Dedifferentiated amniotic fluid mesenchymal stem cell (primary cell): ENCODE results near the gene CLEC18A.
"Not testable (repeated sequence)": the region's sequence is repeated elsewhere in the genome, so short reads cannot be mapped to it uniquely, and the experiment has no call there.

ENCODE experiments used
- DNase-seq: peaks from one replicate; pipeline ENCODE4 v3.0.0-alpha.2; 2016; ENCODE audit errors: extremely low spot score

The CLEC18A gene

DNA sequence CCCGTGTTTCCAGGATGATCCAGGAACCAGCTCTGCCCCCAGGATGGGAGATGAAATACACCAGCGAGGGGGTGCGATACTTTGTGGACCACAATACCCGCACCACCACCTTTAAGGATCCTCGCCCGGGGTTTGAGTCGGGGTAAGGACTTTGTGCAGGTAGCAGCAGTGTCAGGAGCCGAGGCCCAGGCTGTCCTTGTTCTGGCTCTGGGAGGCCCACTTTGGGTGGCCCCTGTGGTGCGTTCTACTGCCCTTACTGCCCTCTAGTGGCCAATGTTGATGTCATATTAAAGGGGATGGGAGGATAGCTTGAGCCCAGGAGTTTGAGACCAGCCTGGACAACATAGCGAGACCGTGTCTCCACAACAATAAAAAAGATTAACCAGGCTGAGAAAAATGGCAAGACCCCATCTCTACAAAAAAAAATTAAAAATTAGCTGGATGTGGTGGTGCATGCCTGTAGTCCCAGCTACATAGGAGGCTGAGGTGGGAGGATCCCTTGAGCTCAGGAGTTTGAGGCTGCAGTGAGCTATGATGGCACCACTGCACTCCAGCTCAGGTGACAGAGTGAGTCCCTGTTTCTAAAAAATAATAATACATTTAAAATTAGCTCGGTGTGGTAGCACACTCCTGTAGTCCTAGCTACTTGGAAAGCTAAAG, 20.9 kb upstream of the CLEC18A start:
- peak; percentile 62 for DNase-seq

DNA sequence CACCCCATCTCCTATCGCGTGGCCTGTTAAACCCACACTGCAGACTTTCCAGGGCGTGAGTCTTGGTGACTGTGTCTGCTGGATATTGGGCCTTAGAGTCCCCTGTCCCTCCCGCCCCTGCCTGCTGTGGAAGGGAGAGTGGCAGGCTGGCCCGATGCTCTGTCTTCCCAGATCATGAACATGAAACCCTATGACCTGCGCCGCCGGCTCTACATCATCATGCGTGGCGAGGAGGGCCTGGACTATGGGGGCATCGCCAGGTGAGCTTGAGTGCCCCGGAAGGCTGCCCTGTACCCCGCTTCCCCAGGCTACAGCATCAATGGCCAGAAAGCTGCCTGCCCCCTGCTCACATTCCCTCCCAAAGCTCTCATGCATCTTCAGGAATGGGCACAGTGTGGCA, 19.5 kb upstream of the CLEC18A start:
- DNase-seq, result no peak

DNA sequence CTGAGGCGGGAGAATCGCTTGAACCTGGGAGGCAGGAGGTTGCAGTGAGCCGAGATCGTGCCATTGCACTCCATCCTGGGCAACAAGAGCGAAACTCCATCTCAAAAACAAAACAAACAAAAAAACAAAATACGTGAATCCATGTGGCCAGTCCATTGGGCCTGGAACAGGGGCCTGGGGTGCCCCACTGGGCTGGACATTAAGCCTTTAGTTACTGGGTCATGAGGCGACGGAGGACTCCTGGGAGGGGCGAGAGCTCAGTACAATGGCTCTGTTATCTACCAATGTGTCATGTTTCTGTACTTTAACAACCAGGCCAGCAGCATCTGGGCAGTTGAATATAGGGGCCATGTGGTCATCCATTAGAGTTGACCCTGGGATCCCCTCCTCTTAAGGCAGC, 18.9 kb upstream of the CLEC18A start:
- no peak for DNase-seq

DNA sequence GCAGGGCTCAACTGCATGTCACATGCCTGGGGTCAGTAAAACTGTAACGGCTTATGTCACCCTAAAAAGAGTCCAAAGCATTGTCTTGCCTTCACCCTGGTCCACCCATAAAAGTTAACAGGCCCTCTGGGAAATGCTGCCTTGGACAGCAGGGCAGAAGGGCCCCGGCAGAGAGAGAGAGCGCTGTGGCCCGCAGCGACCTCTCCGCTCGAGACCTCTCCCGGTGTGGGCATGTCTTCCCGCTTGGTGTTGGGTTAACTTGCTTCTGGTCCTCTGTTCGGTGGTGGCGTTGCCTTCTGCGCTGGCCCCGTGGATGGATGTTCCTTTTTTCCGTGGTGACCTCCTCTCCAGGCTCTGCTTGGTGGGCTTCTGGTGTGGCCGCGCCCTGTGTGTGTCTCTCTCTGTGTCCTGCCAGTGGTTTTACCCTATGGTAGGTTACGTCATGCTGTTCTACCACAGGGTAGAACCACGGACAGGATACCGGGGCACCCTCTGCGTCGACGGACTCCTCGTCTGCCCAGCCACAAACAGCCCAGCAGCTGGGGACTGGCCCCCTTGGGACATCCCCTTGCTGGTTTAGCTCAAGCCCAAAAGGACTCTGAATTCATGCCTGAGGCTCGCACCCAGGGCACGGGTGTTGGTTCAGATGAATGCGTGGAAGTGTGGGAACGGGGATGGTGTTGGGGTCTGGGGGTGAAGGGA, 18.3 kb upstream of the CLEC18A start:
- no peak for DNase-seq

DNA sequence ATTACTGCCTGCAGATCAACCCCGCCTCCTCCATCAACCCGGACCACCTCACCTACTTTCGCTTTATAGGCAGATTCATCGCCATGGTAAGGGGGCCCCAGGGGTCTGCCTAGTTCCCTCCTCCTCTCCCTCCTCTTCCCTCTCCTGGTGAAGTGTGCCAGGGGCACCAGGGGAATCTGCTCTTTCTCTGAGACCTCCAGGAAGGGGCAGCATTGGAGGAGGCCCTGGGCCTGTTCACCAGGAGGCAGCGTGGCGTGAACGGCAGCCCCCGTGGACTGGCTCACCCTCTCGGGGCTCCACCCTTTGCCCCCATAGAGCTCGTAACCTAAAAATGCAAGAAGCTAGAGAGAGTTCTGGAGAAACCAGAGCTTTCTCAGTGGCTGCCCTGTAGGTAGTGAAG, 17.1 kb upstream of the CLEC18A start:
- DNase-seq, result no peak

DNA sequence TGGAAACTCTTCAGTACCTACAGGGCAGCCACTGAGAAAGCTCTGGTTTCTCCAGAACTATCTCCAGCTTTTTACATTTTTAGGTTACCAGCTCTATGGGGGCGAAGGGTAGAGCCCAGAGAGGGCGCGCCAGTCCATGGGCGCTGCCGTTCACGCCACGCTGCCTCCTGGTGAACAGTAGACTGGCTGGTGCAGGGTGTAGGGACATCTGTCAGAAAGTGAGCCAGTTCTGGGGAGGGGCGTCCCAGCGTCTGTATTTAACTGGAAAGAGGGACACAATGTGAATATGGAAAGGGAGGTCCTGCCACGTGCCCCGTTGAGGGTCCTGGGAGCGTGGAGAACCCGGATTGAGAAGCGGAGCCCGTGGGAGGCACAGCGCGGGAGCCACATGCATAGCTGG, 16.4 kb upstream of the CLEC18A start:
- DNase-seq, result no peak

DNA sequence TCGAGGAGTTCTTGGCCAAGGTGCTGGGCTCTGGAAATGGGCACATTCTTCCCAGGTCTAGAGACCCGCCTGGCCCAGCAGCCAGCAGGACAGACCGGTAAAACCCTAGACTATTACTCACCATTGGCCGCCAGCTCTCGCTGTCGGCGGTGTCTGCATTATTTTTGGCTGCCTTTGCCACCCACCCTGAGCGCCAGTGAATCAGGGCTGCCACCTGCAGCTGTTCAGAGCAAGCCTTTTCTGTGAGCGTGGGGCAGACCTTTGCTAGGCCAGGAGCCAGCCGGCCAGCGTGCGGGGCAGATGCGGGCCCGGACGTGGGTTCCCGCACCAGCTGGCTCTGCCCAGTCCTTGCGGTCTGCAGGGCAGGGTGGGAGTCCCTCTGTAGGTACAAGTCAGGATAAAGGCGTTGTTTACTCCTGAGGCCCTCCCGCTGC, 15.8 kb upstream of the CLEC18A start:
- no peak for DNase-seq

DNA sequence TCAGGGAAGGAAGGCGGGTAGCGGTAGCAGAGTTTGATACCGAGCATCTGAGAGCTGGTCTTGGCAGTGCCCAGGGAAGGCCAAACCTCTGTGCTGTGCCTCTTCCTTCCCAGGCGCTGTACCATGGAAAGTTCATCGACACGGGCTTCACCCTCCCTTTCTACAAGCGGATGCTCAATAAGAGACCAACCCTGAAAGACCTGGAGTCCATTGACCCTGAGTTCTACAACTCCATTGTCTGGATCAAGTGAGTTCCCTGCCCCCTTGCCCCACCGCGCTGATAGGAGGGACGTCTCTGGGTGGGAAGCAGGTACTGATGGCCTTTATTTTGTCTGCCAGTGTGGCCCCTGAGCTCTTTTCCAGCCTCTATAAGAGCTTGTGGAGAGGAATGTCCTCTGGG, 15.4 kb upstream of the CLEC18A start:
- DNase-seq, result no peak

DNA sequence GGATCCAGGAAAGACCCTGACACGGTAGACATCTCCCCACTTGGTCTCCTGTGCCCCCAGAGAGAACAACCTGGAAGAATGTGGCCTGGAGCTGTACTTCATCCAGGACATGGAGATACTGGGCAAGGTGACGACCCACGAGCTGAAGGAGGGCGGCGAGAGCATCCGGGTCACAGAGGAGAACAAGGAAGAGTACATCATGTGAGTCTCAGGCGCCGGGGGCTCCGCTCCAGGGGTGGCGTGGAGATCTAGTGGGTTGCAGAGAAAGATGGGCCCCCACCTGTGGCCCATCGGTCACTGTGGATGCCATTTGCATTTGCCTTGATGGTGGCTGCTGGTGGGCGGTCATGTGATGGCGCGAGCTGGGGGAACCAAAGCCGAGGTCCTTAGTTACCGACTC, 14.9 kb upstream of the CLEC18A start:
- no peak for DNase-seq

DNA sequence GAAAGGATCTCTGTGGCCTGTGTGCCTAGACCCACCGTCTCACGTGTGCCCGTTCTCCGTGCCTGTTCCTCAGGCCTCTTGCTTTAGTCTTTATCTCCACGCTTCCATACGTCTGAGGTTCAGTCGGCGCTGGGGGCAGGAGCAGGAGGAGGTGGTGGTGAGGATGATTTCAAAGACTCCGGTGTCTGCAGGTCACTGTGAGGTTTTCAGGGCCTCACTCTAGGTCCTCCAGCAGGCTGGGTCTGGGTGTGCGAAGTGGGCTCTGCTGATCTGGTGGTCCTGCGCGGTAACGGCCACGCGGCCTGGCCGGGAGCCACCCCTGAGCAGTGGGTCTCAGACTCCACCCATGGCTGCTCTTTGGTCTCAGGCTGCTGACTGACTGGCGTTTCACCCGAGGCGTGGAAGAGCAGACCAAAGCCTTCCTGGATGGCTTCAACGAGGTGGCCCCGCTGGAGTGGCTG, 14.4 kb upstream of the CLEC18A start:
- DNase-seq, result no peak

DNA sequence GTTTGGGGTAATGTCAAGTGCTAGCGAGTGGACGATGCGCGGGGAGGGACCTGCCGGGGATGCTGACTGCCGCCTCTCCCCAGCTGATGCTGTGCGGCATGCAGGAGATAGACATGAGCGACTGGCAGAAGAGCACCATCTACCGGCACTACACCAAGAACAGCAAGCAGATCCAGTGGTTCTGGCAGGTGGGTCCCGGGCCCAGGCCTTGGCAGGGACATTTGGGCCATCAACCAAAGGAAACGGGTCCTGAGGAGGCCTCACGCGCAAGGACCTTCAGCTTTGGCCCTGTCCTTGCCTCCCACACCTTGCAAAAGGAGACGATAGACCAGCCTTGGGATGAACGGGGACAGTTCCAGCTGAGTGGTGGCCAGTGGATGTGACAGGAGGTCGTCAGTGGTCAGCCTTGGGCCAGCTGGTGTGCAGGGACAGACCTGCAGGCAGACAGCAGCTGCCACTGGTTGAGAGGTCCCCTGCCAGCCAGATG, 13.6 kb upstream of the CLEC18A start:
- DNase-seq, result no peak

DNA sequence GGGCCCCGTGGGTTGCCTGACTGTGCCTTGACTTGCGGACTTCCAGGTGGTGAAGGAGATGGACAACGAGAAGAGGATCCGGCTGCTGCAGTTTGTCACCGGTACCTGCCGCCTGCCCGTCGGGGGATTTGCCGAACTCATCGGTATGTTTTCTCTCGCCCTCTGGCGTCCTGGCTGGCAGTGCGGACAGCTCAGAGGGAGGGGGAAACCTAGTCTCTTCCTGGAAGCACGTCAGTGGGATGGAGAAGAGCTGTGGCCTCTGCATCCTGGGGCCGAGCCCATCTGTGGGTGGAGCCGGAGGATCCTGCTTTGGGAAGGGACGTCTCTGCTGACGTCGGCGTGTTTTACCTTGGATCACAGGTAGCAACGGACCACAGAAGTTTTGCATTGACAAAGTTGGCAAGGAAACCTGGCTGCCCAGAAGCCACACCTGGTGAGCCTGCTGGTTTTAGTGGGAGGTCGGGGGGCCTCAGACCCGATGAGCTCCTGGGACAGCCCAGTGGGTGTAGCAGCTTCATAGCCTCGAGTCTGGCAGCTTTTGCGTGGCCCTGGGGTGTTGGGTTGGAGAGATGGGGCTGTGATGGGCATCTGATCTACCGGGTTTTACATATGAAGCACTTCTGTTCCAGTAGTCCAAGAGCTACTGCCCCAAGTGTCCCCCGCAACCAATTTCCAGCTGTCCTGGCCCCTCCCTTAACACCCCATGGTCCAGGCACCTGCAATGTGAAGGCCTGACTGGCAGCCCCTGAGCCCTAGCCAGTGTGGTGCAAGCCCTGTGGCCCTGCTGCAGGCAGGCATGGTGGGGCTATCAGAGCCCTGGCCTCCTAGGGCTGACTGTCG, 11.9 kb upstream of the CLEC18A start:
- no peak for DNase-seq

DNA sequence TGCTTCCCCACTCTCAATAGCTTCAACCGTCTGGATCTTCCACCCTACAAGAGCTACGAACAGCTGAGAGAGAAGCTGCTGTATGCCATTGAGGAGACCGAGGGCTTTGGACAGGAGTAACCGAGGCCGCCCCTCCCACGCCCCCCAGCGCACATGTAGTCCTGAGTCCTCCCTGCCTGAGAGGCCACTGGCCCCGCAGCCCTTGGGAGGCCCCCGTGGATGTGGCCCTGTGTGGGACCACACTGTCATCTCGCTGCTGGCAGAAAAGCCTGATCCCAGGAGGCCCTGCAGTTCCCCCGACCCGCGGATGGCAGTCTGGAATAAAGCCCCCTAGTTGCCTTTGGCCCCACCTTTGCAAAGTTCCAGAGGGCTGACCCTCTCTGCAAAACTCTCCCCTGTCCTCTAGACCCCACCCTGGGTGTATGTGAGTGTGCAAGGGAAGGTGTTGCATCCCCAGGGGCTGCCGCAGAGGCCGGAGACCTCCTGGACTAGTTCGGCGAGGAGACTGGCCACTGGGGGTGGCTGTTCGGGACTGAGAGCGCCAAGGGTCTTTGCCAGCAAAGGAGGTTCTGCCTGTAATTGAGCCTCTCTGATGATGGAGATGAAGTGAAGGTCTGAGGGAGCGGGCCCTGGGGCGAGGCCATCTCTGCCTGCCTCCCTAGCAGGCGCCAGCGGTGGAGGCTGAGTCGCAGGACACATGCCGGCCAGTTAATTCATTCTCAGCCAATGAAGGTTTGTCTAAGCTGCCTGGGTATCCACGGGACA, 11.1 kb upstream of the CLEC18A start:
- DNase-seq, result no peak

DNA sequence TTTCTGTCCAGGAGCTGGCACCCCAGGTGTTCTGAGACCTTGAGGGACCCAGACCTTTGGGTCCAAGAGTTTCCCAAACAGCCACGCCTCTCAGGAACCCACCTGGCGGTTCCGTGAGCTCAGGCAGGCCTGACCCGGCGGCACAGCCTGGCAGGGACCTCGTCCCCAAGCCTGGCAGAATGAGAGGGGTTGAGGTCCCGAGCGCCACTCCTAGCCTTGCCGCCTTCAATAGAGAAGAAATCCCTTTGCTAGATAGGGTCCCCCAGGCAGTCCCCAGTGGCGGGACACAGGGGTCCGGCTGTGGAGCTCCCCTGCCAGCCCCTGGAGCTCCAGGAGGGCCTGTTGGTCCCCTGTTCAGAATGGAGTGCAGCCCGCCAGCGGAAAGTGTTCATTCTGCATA, 10.5 kb upstream of the CLEC18A start:
- no peak for DNase-seq

DNA sequence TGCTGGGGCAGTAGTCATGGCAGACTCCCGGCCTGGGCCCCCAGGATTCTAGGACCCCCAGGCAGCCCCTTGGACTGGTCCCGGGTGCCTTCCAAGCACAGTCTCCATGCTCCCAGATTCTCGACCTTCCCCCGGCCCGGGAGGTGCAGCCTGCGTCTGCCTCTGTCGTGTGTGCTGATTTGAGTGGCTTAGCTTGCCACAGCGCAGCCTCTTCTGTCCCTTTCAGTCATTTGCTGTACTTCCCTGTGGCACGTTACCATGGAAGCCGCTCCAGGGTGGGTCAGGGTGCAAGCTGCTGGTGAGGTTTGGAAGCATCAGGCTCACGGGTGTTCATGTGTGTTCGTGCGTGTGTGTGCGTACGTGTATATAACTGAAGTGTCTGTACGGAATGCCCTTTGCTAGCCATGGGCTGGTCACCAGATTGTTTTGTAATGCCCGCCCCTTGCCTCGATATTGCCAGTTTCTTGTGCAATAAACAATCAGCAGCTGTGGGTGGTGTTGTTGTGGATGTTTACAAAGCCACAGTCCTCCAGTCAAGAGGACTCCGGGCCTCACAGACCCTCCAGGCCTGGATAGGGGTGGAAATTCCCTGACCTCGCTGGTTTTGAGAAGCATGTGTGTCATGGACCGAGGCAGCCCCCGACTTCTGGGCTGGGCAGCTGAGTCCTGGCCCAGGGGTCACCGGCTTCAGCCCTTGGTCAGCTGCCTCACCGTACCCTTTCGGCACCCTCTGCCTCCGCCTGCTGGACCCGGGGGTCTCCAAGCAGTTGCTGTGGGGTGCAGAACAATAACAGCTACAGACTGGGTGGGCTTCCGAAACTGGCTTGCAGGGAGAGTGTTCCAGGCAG, 9.7 kb upstream of the CLEC18A start:
- no peak for DNase-seq

DNA sequence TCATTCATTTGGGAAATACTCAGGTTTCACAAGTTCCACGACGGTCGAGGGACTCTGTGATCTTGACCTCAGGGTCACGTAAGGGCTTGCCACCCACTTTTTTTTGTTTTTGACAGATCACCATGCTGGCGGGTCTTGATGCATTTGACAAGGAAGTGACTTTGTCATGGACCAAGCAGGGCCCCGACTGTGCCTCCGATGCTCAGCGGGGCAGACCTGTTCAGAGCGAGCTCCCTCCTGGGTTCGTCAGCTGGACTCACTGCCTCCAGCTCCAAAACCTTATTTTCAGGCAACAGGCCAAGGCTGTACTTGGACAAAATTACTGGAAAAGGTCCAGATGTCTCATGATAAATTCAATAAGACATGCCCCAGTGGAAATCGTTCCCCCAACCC, 9.0 kb upstream of the CLEC18A start:
- DNase-seq, result no peak

DNA sequence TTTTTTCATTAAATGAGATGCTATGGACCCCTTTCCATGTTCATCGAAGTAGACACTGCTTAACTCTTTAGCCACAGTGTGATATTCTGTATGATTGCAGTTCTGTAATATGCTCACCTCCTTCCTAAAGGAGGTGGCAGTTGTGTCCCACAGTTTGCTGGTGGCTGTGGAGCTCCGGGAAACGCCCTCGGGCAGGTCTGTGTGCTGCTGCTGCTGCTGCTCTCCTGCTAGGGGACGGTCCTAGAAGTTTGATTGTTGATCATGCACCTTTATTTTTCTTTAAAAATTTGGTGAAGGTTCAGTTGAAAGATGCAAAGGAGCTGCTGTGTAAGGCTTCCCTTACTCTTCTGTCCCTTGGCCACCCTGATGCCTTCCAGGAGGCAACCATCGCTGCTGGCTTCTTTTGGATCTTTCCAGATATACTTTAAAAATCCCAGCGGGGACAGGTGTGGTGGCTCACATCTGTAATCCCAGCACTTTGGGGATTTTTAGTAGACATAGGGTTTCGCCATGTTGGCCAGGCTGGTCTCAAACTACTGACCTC, 8.4 kb upstream of the CLEC18A start:
- no peak for DNase-seq

DNA sequence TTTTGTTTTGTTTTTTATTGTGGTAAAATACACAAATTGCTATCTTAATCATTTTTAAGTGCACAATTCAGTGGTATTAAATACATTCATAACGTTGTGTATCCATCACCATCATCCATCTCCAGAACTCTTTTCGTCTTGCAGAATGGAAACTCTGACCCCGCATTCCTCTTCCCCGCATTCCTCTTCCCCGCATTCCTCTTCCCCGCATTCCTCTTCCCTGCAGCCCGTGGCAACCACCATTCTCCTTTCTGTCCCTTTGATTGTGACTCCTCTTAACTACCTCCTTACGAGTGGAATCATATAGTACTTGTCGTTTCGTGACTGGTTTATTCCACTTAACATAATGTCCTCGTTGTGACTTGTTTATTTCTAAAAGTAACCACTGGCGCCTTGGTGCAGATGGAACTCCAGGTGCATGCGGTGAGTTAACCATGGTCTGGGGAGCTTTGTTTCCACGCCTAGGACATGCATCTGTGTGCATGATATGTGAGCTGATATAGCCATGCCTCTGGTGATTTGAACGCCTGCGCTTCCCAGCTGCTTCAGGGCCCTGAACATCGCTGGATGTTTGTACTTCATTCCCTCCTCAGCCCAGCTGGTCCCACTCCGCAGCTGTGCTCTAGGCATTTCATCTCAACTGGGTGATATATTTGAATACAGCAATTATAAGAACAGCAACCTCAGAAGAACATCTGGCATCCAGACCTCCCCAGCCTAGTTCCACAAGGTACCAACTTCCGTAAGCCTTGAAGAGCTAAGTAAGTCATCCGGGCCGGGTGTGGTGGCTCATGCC, 7.7 kb upstream of the CLEC18A start:
- DNase-seq, result not testable (repeated sequence)

DNA sequence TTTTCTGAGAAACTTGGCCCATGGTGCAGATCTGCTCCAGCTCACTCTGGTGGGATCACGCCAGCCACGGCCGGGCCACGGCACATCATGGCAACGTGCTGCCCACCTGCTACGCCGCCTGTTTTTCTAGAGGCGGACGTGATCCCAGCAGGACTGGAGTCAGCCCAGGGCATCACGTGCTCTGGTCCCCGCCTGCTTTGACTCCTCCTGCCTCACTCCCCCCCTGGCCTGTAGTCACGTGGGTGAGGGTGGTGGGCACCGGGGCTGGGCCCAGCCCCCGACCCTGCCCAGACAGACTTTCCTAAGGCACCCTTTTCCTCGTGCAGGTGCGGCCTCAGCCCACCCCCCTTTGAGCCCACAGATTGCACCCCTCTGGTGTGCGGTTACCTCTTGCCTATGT, 723 bp upstream of the CLEC18A start:
- not testable (repeated sequence) for DNase-seq

DNA sequence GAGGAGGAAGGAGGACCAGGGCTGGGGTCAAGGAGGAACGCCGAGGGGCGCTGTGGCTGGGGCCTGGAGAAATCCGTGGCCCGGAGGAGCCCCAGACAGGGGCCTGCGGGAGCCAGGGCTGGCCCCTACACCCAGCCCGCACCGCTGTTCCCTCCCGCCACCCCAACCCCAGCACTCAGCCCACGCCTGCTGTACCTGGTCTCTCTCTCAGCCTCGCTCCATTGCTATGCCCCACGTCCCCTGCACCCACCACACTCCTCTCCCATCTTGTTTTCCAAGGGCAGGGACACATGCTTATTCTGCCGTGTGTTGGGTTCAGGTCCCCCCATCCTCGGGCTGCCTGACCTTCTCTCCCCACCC, 518 bp downstream of the CLEC18A start:
- DNase-seq, result not testable (repeated sequence)
